Endothelial cell of umbilical vein (primary cell): ENCODE data around the gene CYP2D6. TPM values are rescaled to one million over a fixed set of nuclear protein-coding genes. Genes with fewer than 3 reads are reported as not detected.

ENCODE experiments used
- BruUV-seq: library from RNA; stranded (reverse); fragments of 400-500 nt; replicated peaks from 2 replicates; lab custom pipeline; 2021; lab: Mats Ljungman, UMichigan
- CTCF ChIA-PET: fragments of 300-600, 350-600 bp; sonication (Branson Sonifier 250); formaldehyde crosslinking; loops from one replicate; lab custom pipeline; 2021; ENCODE audit warnings: antibody characterized with exemption, inconsistent platforms; lab: Charles Lee
- POLR2A ChIA-PET: fragments of 300-600, 350-600 bp; sonication (Branson Sonifier 250); formaldehyde crosslinking; loops from one replicate; lab custom pipeline; 2021; ENCODE audit warnings: antibody characterized with exemption, inconsistent platforms; lab: Charles Lee
- DNase-seq: peaks from one replicate; pipeline ENCODE4 v3.0.0-alpha.2; 2011; ENCODE audit warnings: low read depth, low spot score
- FAIRE-seq: peaks from 2 replicates; lab custom pipeline; 2011; peaks lifted over from hg19 to GRCh38; lab: Jason Lieb, UNC
- H2AFZ ChIP-seq: 2 replicates; pipeline ENCODE4 v1.6.0; 2012; ENCODE audit warnings: low read depth, low read length, control low read depth, inconsistent platforms
- H3K27ac ChIP-seq: 2 replicates; pipeline ENCODE4 v1.5.1; 2011; ENCODE audit warnings: low read depth, mild to moderate bottlenecking, control low read depth, low read length, moderate library complexity; ENCODE audit not compliant: insufficient read depth
- H3K27me3 ChIP-seq, 2 experiments: 2 replicates each; pipeline versions ENCODE4 v1.6.0 to v1.6.1; 2011; ENCODE audit warnings: low read length in 2 of 2, mixed read lengths in 1 of 2; ENCODE audit not compliant: control insufficient read depth in 2 of 2, insufficient read depth in 2 of 2
- H3K36me3 ChIP-seq, 2 experiments: 2 replicates in 1 of 2; 3 replicates in 1 of 2; pipeline ENCODE4 v1.5.1; 2011; ENCODE audit warnings: low read length in 2 of 2, mild to moderate bottlenecking in 1 of 2, moderate library complexity in 1 of 2; ENCODE audit not compliant: control insufficient read depth in 2 of 2, insufficient read depth in 2 of 2; ENCODE audit errors: extremely low read depth in 1 of 2
- H3K4me1 ChIP-seq: 3 replicates; pipeline ENCODE4 v1.5.1; 2011; ENCODE audit warnings: mild to moderate bottlenecking, low read length; ENCODE audit not compliant: control insufficient read depth, insufficient read depth; ENCODE audit errors: extremely low read depth
- H3K4me2 ChIP-seq: 2 replicates; pipeline ENCODE4 v1.6.1; 2011; ENCODE audit warnings: low read length, control low read depth, mixed read lengths; ENCODE audit not compliant: insufficient read depth
- H3K4me3 ChIP-seq, 3 experiments: fragments of 200-600 bp in 1 of 3; sonication (generic), shearing (Covaris generic) in 1 of 3; replicated peaks in 1 of 3; 2 replicates each; pipeline ENCODE4 v1.5.1; 2011 to 2016; ENCODE audit warnings: control low read depth in 3 of 3, low read length in 3 of 3, mild to moderate bottlenecking in 2 of 3, inconsistent platforms in 1 of 3, low read depth in 1 of 3, moderate library complexity in 1 of 3; ENCODE audit not compliant: insufficient read depth in 1 of 3
- H3K79me2 ChIP-seq: 2 replicates; pipeline ENCODE4 v1.6.0; 2012; ENCODE audit warnings: low read length, inconsistent platforms; ENCODE audit not compliant: control insufficient read depth, insufficient read depth
- H3K9ac ChIP-seq: replicated peaks from 2 replicates; pipeline ENCODE3; 2011; ENCODE audit warnings: low read length, control low read depth; ENCODE audit not compliant: insufficient read depth; ENCODE audit errors: extremely low read depth
- H3K9me1 ChIP-seq: replicated peaks from 3 replicates; pipeline ENCODE4 v1.6.0; 2011; ENCODE audit warnings: mild to moderate bottlenecking, low read length; ENCODE audit not compliant: control insufficient read depth, insufficient read depth; ENCODE audit errors: extremely low read depth
- H3K9me3 ChIP-seq: replicated peaks from 2 replicates; pipeline ENCODE4 v1.5.1; 2012; ENCODE audit warnings: low read length, inconsistent platforms; ENCODE audit not compliant: control insufficient read depth, insufficient read depth
- H4K20me1 ChIP-seq: replicated peaks from 2 replicates; pipeline ENCODE3; 2011; ENCODE audit warnings: mild to moderate bottlenecking, low read length; ENCODE audit not compliant: control insufficient read depth, insufficient read depth; ENCODE audit errors: extremely low read depth
- CTCF ChIP-seq, 2 donors: IDR thresholded peaks; 1 replicate in 1 of 2; 2 replicates in 1 of 2; pipeline ENCODE4 v1.5.1; 2011; ENCODE audit warnings: low read length in 2 of 2, mild to moderate bottlenecking in 2 of 2, moderate library complexity in 2 of 2, control low read depth in 1 of 2, inconsistent platforms in 1 of 2, low read depth in 1 of 2; ENCODE audit not compliant: insufficient read depth in 1 of 2; ENCODE audit errors: extremely low read depth in 1 of 2
- EZH2 ChIP-seq: IDR thresholded peaks from 2 replicates; pipeline ENCODE4 v1.6.1; 2012; ENCODE audit warnings: borderline replicate concordance, low read depth, mild to moderate bottlenecking, moderate library complexity, low read length, inconsistent platforms; ENCODE audit not compliant: severe bottlenecking
- FOS ChIP-seq: IDR thresholded peaks from 2 replicates; pipeline ENCODE4 v1.6.1; 2011; ENCODE audit warnings: mild to moderate bottlenecking, low read length, moderate library complexity, borderline replicate concordance; ENCODE audit not compliant: insufficient read depth
- GATA2 ChIP-seq: IDR thresholded peaks from 2 replicates; pipeline ENCODE4 v1.7.0; 2011; ENCODE audit warnings: low read depth, mild to moderate bottlenecking, moderate library complexity, mixed read lengths, low read length; ENCODE audit not compliant: insufficient read length, insufficient read depth
- JUN ChIP-seq: IDR thresholded peaks from 2 replicates; pipeline ENCODE4 v1.6.1; 2011; ENCODE audit warnings: borderline replicate concordance, low read depth; ENCODE audit not compliant: insufficient read length, insufficient read depth
- MAX ChIP-seq: IDR thresholded peaks from 2 replicates; pipeline ENCODE4 v1.6.1; 2011; ENCODE audit not compliant: insufficient read depth, insufficient read length
- MYC ChIP-seq: IDR thresholded peaks from one replicate; pipeline ENCODE4 v1.6.1; 2011; ENCODE audit warnings: mild to moderate bottlenecking, low read depth, low read length
- POLR2A ChIP-seq: IDR thresholded peaks from 2 replicates; pipeline ENCODE4 v1.6.1; 2012; ENCODE audit warnings: low read depth, mild to moderate bottlenecking, control low read depth, low read length
- POLR2AphosphoS5 ChIP-seq: IDR thresholded peaks from 2 replicates; pipeline ENCODE4 v1.6.1; 2012; ENCODE audit warnings: low read depth, mild to moderate bottlenecking, control low read depth, low read length, moderate library complexity; ENCODE audit not compliant: insufficient read depth
- dilution Hi-C: fragments of 300-500 bp; cut with MboI; formaldehyde crosslinking; loops from one replicate; pipeline ENCODE4 v1.15.0; 2019; ENCODE audit warnings: low sequenced_read_pairs; ENCODE audit not compliant: extremely low pct_ligation_motif_present
- intact Hi-C: fragments of 100-400 bp; cut with micrococcal nuclease; formaldehyde crosslinking; loops from one replicate; pipeline ENCODE4 v1.10.0; 2022
- polyA plus RNA-seq, 4 experiments: library from polyadenylated mRNA; depleted of rRNA in 3 of 4; stranded (reverse) in 3 of 4; unstranded in 1 of 4; fragments of >200 nt; gene quantifications; 2 replicates each; pipeline versions ENCODE4 v1.2.1 to v1.2.3, GENCODE V29; 2011 to 2012; ENCODE audit warnings: missing spikeins in 1 of 4
- total RNA-seq: library from RNA; stranded (reverse); gene quantifications from 2 replicates; pipeline ENCODE4 v1.2.3, GENCODE V29; 2021

The CYP2D6 gene
- total and polyA plus RNA-seq, 2 donors (not counting 3 experiments of a cell fraction or from before 2014, with no cell fraction given): 0.25 to 0.91 TPM

GRCh38 chr22:42170946-42171345 lies 40.3 kb upstream of the CYP2D6 start:
- POLR2A ChIA-PET: no interaction called here

More at GRCh38 chr22:42170946-42171345, 40.3 kb upstream of the CYP2D6 start:
- dilution Hi-C loops (no loop called here), intact Hi-C loops (loop anchor here (5.0 kb wide), 1 partner anchor 101 kb away; the partner anchor contains the start of gene TCF20)
- peaks cover 0 to 1% of the 10 kb centered on the region in 2 experiments for H3K36me3 ChIP-seq
- no peaks in the 10 kb centered on the region for H3K9me1 ChIP-seq
- no peak overlapping the region for H2AFZ ChIP-seq
- TF ChIP-seq EZH2: no peak
- no peak for TF ChIP-seq GATA2
- no peak for TF ChIP-seq FOS
- TF ChIP-seq JUN: no peak
- TF ChIP-seq MYC: no peak
- TF ChIP-seq POLR2AphosphoS5: no peak
- TF ChIP-seq CTCF (IDR thresholded peaks at IDR 0.05; ENCODE audit: extremely low read depth in 1 of 2, insufficient read depth in 1 of 2, low read depth in 1 of 2, low read length in 2 of 2): no peak
- no peak for TF ChIP-seq MAX
- TF ChIP-seq POLR2A: no peak
- no peak overlapping the region for H3K4me3 ChIP-seq
- CTCF ChIA-PET: interaction anchor here (1.1 to 2.5 kb wide), 6 partner anchors 17 to 391 kb away, joined by 4 to 27 read pairs (median 6); no protein-coding TSS in a partner anchor
- peaks cover 11% of the 10 kb centered on the region for H3K4me1 ChIP-seq
- no peaks in the 10 kb centered on the region for H3K27me3 ChIP-seq
- H3K9me3 ChIP-seq: no peaks in the 10 kb centered on the region
- H3K4me2 ChIP-seq: no peak overlapping the region
- H4K20me1 ChIP-seq: no peaks in the 10 kb centered on the region
- no peak overlapping the region for H3K27ac ChIP-seq
- no peaks in the 10 kb centered on the region for H3K79me2 ChIP-seq
- no peak for FAIRE-seq
- H3K9ac ChIP-seq: no peak overlapping the region
- no TSS peak for BruUV-seq
- no peak for DNase-seq
